ENCODE results near the gene PGLYRP3.

DNA sequence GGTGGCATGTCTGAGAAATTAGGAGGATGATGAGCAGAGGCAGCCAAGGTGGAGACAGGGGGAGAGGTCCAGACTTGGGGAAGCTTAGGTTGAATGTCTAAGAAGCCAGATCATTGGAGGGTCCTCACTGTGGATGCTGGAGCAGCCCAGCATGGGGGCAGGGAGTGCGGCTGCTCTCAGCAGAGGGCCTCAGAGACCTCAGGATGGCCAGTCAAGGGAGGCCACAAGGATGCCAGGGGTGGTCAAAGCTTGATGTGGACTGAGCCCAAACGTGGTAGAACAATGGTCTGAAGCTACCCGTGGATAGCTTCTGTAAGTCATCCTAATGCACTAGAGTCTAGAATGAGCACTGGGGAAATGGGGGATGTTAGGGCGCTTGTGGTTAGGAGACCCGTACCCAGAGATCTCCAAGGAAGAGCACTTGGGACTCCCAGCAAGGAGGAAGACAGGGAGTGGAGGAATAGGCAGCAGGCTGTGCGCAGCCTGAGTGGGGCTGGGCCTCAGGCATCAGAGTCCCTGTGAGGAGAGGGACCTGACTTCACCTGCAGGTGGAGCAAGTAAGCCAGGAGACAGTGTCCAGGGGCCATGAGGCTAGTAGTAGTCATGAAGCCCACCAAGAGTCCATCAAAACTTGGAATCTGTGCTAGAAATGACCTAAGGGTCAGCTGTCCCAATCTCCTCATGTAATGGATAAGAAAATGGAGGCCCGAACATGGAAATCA, 40.6 kb upstream of the PGLYRP3 start:
- TF ChIP-seq, protein P1, sequence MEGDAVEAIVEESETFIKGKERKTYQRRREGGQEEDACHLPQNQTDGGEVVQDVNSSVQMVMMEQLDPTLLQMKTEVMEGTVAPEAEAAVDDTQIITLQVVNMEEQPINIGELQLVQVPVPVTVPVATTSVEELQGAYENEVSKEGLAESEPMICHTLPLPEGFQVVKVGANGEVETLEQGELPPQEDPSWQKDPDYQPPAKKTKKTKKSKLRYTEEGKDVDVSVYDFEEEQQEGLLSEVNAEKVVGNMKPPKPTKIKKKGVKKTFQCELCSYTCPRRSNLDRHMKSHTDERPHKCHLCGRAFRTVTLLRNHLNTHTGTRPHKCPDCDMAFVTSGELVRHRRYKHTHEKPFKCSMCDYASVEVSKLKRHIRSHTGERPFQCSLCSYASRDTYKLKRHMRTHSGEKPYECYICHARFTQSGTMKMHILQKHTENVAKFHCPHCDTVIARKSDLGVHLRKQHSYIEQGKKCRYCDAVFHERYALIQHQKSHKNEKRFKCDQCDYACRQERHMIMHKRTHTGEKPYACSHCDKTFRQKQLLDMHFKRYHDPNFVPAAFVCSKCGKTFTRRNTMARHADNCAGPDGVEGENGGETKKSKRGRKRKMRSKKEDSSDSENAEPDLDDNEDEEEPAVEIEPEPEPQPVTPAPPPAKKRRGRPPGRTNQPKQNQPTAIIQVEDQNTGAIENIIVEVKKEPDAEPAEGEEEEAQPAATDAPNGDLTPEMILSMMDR (IDR thresholded peaks at IDR 0.05; ENCODE audit: insufficient read depth, low read length), result peak; percentile 39
- TF ChIP-seq, protein P2, sequence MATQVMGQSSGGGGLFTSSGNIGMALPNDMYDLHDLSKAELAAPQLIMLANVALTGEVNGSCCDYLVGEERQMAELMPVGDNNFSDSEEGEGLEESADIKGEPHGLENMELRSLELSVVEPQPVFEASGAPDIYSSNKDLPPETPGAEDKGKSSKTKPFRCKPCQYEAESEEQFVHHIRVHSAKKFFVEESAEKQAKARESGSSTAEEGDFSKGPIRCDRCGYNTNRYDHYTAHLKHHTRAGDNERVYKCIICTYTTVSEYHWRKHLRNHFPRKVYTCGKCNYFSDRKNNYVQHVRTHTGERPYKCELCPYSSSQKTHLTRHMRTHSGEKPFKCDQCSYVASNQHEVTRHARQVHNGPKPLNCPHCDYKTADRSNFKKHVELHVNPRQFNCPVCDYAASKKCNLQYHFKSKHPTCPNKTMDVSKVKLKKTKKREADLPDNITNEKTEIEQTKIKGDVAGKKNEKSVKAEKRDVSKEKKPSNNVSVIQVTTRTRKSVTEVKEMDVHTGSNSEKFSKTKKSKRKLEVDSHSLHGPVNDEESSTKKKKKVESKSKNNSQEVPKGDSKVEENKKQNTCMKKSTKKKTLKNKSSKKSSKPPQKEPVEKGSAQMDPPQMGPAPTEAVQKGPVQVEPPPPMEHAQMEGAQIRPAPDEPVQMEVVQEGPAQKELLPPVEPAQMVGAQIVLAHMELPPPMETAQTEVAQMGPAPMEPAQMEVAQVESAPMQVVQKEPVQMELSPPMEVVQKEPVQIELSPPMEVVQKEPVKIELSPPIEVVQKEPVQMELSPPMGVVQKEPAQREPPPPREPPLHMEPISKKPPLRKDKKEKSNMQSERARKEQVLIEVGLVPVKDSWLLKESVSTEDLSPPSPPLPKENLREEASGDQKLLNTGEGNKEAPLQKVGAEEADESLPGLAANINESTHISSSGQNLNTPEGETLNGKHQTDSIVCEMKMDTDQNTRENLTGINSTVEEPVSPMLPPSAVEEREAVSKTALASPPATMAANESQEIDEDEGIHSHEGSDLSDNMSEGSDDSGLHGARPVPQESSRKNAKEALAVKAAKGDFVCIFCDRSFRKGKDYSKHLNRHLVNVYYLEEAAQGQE (IDR thresholded peaks at IDR 0.05; ENCODE audit: insufficient replicate concordance, low read depth), result no peak

Data from HL-60 (cell line).